ENCODE data around the gene BIVM. TPM values are rescaled to one million over a fixed set of nuclear protein-coding genes. Genes with fewer than 3 reads are reported as not detected.

Gene BIVM
- total RNA-seq, 2 donors from 2014 or later = 16.2 to 22.0 TPM

DNA sequence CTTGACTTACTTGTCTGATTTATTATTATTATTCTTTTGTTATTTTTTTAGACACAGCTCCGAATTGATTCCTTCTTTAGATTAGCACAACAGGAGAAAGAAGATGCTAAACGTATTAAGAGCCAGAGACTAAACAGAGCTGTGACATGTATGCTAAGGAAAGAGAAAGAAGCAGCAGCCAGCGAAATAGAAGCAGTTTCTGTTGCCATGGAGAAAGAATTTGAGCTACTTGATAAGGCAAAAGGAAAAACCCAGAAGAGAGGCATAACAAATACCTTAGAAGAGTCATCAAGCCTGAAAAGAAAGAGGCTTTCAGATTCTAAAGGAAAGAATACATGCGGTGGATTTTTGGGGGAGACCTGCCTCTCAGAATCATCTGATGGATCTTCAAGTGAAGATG, 76.3 kb downstream of the BIVM start:
- Histone ChIP-seq H3K27me3 (replicated peaks; ENCODE audit: insufficient read depth) (no peaks in the 10 kb centered on the region), H3K36me3 (no peaks in the 10 kb centered on the region), H3K4me3 (no peak overlapping the region), H3K9me3 (no peaks in the 10 kb centered on the region), H3K27ac (no peak overlapping the region), H3K4me1 (replicated peaks) (no peaks in the 10 kb centered on the region)
- DNase-seq (ENCODE audit: low spot score) = no peak
- WGBS = 78% methylated on average over 4 of the region's 4 CpGs
- intact Hi-C loops (cut with DNase I) = no loop called here
- TF ChIP-seq POLR2AphosphoS5 (IDR thresholded peaks at IDR 0.05) (no peak), POLR2A (IDR thresholded peaks at IDR 0.05) (no peak)
- TF ChIP-seq, protein P1, sequence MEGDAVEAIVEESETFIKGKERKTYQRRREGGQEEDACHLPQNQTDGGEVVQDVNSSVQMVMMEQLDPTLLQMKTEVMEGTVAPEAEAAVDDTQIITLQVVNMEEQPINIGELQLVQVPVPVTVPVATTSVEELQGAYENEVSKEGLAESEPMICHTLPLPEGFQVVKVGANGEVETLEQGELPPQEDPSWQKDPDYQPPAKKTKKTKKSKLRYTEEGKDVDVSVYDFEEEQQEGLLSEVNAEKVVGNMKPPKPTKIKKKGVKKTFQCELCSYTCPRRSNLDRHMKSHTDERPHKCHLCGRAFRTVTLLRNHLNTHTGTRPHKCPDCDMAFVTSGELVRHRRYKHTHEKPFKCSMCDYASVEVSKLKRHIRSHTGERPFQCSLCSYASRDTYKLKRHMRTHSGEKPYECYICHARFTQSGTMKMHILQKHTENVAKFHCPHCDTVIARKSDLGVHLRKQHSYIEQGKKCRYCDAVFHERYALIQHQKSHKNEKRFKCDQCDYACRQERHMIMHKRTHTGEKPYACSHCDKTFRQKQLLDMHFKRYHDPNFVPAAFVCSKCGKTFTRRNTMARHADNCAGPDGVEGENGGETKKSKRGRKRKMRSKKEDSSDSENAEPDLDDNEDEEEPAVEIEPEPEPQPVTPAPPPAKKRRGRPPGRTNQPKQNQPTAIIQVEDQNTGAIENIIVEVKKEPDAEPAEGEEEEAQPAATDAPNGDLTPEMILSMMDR (IDR thresholded peaks at IDR 0.05) = no peak

DNA sequence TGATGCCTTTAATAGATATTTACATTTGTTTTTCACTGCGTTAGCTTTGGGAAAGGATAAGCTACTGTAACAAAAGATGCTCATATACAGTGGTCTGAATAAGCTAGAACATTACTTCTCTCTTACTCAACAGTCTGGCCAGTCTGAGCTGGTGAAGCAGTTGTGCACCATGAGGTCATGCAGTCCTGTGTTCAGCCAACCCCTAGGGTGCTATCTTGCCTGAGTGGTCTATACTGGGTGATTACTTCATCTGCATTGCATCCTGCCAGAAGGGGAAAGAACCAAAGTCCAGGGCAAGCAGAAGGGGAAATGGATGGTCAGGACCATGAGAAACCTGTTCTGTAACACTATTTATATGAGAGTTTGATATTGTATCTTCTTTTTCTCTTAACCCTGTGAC, 78.4 kb downstream of the BIVM start:
- no peaks in the 10 kb centered on the region for H3K4me1 ChIP-seq (replicated peaks)
- DNase-seq (ENCODE audit: low spot score) = no peak
- H3K36me3 ChIP-seq = no peaks in the 10 kb centered on the region
- TF ChIP-seq POLR2AphosphoS5 (IDR thresholded peaks at IDR 0.05) = no peak
- TF ChIP-seq, protein P1 (IDR thresholded peaks at IDR 0.05) = no peak
- no peak for TF ChIP-seq POLR2A (IDR thresholded peaks at IDR 0.05)
- H3K27ac ChIP-seq = no peak overlapping the region
- H3K4me3 ChIP-seq = no peak overlapping the region
- 81% methylated on average over 1 of the region's 1 CpG for WGBS
- H3K27me3 ChIP-seq (replicated peaks; ENCODE audit: insufficient read depth) = no peaks in the 10 kb centered on the region
- intact Hi-C loops (cut with DNase I) = no loop called here
- no peaks in the 10 kb centered on the region for H3K9me3 ChIP-seq

GRCh38 chr13:102878481-102878880, 79.6 kb downstream of the BIVM start:
- H3K27me3 ChIP-seq (replicated peaks; ENCODE audit: insufficient read depth) = no peaks in the 10 kb centered on the region
- H3K27ac ChIP-seq = no peak overlapping the region
- no peaks in the 10 kb centered on the region for H3K4me1 ChIP-seq (replicated peaks)
- no peaks in the 10 kb centered on the region for H3K36me3 ChIP-seq
- H3K9me3 ChIP-seq = no peaks in the 10 kb centered on the region
- no peak for DNase-seq (ENCODE audit: low spot score)
- intact Hi-C loops (cut with DNase I) = no loop called here
- H3K4me3 ChIP-seq = no peak overlapping the region
- TF ChIP-seq, protein P1 (IDR thresholded peaks at IDR 0.05) = no peak
- no peak for TF ChIP-seq POLR2AphosphoS5 (IDR thresholded peaks at IDR 0.05)
- TF ChIP-seq POLR2A (IDR thresholded peaks at IDR 0.05) = no peak
- 63% methylated on average over 5 of the region's 5 CpGs for WGBS

GRCh38 chr13:102879793-102880499, 81.0 kb downstream of the BIVM start:
- H3K36me3 ChIP-seq = no peaks in the 10 kb centered on the region
- no peak for TF ChIP-seq POLR2A (IDR thresholded peaks at IDR 0.05)
- no peak for TF ChIP-seq POLR2AphosphoS5 (IDR thresholded peaks at IDR 0.05)
- TF ChIP-seq, protein P1 (IDR thresholded peaks at IDR 0.05) = no peak

More at GRCh38 chr13:102879793-102880499, 81.0 kb downstream of the BIVM start:
- Histone ChIP-seq H3K27ac (no peak overlapping the region), H3K4me3 (no peak overlapping the region), H3K4me1 (replicated peaks) (no peaks in the 10 kb centered on the region), H3K9me3 (no peaks in the 10 kb centered on the region), H3K27me3 (replicated peaks; ENCODE audit: insufficient read depth) (no peaks in the 10 kb centered on the region)
- no peak for DNase-seq (ENCODE audit: low spot score)
- WGBS = 90% methylated on average over 13 of the region's 13 CpGs
- intact Hi-C loops (cut with DNase I) = no loop called here
